DOHH2 (cell line): Measurements from ENCODE around the gene PTPRCAP.

Experiments used
- H3F3A ChIP-seq: fragments of 200-600 bp; sonication (generic), shearing (Covaris generic); 2 replicates; pipeline ENCODE4 v1.6.0; 2016; ENCODE audit warnings: antibody characterized with exemption, mild to moderate bottlenecking; ENCODE audit not compliant: control insufficient read depth, insufficient read depth
- H3K27ac ChIP-seq: fragments of 200-600 bp; sonication (generic); 2 replicates; pipeline ENCODE4 v1.5.1; 2014; ENCODE audit warnings: low read depth, mild to moderate bottlenecking, low read length, moderate library complexity
- H3K27me3 ChIP-seq: fragments of 200-600 bp; sonication (generic); 2 replicates; pipeline ENCODE4 v1.6.1; 2014; ENCODE audit warnings: mild to moderate bottlenecking, low read length, mixed read lengths; ENCODE audit not compliant: control insufficient read depth
- H3K36me3 ChIP-seq: fragments of 200-600 bp; sonication (generic); 2 replicates; pipeline ENCODE4 v1.6.1; 2014; ENCODE audit warnings: mild to moderate bottlenecking, low read length, moderate library complexity, mixed read lengths; ENCODE audit not compliant: control insufficient read depth
- H3K4me1 ChIP-seq: fragments of 200-600 bp; sonication (generic); 2 replicates; pipeline ENCODE4 v1.6.1; 2014; ENCODE audit warnings: mild to moderate bottlenecking, low read length, mixed read lengths; ENCODE audit not compliant: control insufficient read depth
- H3K4me2 ChIP-seq: fragments of 200-600 bp; sonication (generic); 2 replicates; pipeline ENCODE4 v1.6.0; 2014; ENCODE audit warnings: mild to moderate bottlenecking, low read length, moderate library complexity
- H3K4me3 ChIP-seq: fragments of 200-600 bp; sonication (generic); 2 replicates; pipeline ENCODE4 v1.5.1; 2014; ENCODE audit warnings: mild to moderate bottlenecking, low read length, mixed read lengths
- H3K79me2 ChIP-seq: fragments of 200-600 bp; sonication (generic); 2 replicates; pipeline ENCODE4 v1.6.1; 2014; ENCODE audit warnings: mild to moderate bottlenecking, low read length, mixed read lengths; ENCODE audit not compliant: control insufficient read depth
- H3K9me2 ChIP-seq: fragments of 200-600 bp; sonication (generic); replicated peaks from 2 replicates; pipeline ENCODE4 v1.6.1; 2014; ENCODE audit warnings: mild to moderate bottlenecking, low read length, mixed read lengths; ENCODE audit not compliant: control insufficient read depth
- H3K9me3 ChIP-seq: fragments of 200-600 bp; sonication (generic); 2 replicates; pipeline ENCODE4 v1.6.1; 2014; ENCODE audit warnings: antibody characterized with exemption, low read length, mixed read lengths; ENCODE audit not compliant: control insufficient read depth, insufficient read depth
- H4K20me1 ChIP-seq: fragments of 200-600 bp; sonication (generic); 2 replicates; pipeline ENCODE4 v1.6.0; 2014; ENCODE audit warnings: low read depth, mild to moderate bottlenecking, antibody characterized with exemption, low read length, moderate library complexity; ENCODE audit not compliant: control insufficient read depth, insufficient read depth
- CTCF ChIP-seq: fragments of 200-600 bp; sonication (generic); IDR thresholded peaks from one replicate; pipeline ENCODE4 v1.5.1; 2014; ENCODE audit warnings: antibody characterized with exemption, mild to moderate bottlenecking, low read depth, low read length; ENCODE audit not compliant: poor library complexity, severe bottlenecking
- EZH2phosphoT487 ChIP-seq: fragments of 200-600 bp; sonication (generic); IDR thresholded peaks from 2 replicates; pipeline ENCODE4 v1.6.1; 2017; ENCODE audit warnings: borderline replicate concordance, mild to moderate bottlenecking, antibody characterized with exemption, low read length, moderate library complexity, mixed read lengths

Gene PTPRCAP

GRCh38 chr11:67410984-67411784, 26.3 kb downstream of the PTPRCAP start:
- Histone ChIP-seq H3K4me1 (peaks cover 81% of the 10 kb centered on the region), H3K4me2 (peak overlapping the region; percentile 80), H3K36me3 (peaks cover 36% of the 10 kb centered on the region), H3F3A (peaks cover 23% of the 10 kb centered on the region), H4K20me1 (no peaks in the 10 kb centered on the region), H3K4me3 (0 out of 2 replicates have a peak overlapping the region, but pooled peaks have one; percentile 0), H3K79me2 (peaks cover 12% of the 10 kb centered on the region), H3K27ac (peak overlapping the region; percentile 27; the same call in 1 of the 2 replicates), H3K27me3 (peaks cover 6% of the 10 kb centered on the region), H3K9me3 (no peaks in the 10 kb centered on the region), H3K9me2 (no peaks in the 10 kb centered on the region)
- no peak for TF ChIP-seq EZH2phosphoT487
- TF ChIP-seq CTCF: no peak

GRCh38 chr11:67410369-67410831, 27.1 kb downstream of the PTPRCAP start:
- no peaks in the 10 kb centered on the region for H4K20me1 ChIP-seq
- peaks cover 20% of the 10 kb centered on the region for H3K79me2 ChIP-seq
- peaks cover 85% of the 10 kb centered on the region for H3K4me1 ChIP-seq
- H3K27me3 ChIP-seq: peaks cover 6% of the 10 kb centered on the region
- H3K9me3 ChIP-seq: no peaks in the 10 kb centered on the region
- no peak overlapping the region for H3K4me3 ChIP-seq
- peaks cover 43% of the 10 kb centered on the region for H3K36me3 ChIP-seq
- 0 out of 2 replicates have a peak overlapping the region, but pooled peaks have one; percentile 96 for H3K27ac ChIP-seq
- H3K9me2 ChIP-seq: no peaks in the 10 kb centered on the region
- H3F3A ChIP-seq: peaks cover 23% of the 10 kb centered on the region
- TF ChIP-seq EZH2phosphoT487: no peak
- TF ChIP-seq CTCF: no peak
- peak overlapping the region; percentile 80 for H3K4me2 ChIP-seq

- peak overlapping the region; percentile 80 for H3K4me2 ChIP-seq
- no peaks in the 10 kb centered on the region for H3K9me3 ChIP-seq
- H3K4me1 ChIP-seq: peaks cover 86% of the 10 kb centered on the region
- peak overlapping the region; percentile 96 for H3K27ac ChIP-seq
- no peaks in the 10 kb centered on the region for H3K9me2 ChIP-seq
- peaks cover 1% of the 10 kb centered on the region for H3K27me3 ChIP-seq
- peaks cover 23% of the 10 kb centered on the region for H3F3A ChIP-seq
- H3K79me2 ChIP-seq: peaks cover 25% of the 10 kb centered on the region
- H3K4me3 ChIP-seq: peak overlapping the region; percentile 93
- TF ChIP-seq EZH2phosphoT487 (no peak), CTCF (no peak)
- H4K20me1 ChIP-seq: no peaks in the 10 kb centered on the region
- H3K36me3 ChIP-seq: peaks cover 49% of the 10 kb centered on the region
Observed at GRCh38 chr11:67409781-67410368, 27.6 kb downstream of the PTPRCAP start.
